Measurements from ENCODE around the gene MYLK. TPM values are rescaled to one million over a fixed set of nuclear protein-coding genes. Genes with fewer than 3 reads are reported as not detected.

The MYLK gene
- total and polyA plus RNA-seq, 10 of the 15 experiments (the other 5 are each of a cell fraction or from before 2014, with no cell fraction given): 0.04 to 1.6 (median 0.42) TPM; not detected in 1

DNA sequence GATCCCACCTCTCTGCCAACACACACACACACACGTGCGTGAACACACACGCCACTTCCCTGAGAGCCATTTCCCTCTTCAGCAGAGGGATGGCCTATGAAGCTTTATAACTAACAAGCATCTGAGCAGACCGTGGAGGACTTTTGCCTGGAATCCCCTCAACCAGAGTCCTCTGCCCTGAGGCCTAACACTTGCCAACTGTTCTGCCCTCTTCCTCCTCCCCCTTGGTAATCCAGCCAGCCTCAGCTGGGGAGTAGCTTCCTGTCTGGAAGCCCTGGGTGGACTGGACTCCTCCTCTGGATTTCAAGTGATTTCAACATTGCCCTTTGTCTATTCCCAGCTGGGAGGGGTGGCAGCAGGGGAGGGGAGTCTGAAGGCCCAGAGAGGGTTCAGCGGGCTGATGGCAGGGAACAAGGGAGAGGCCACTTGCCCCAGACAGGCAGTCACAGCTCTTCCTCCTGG lies 230.9 kb downstream of the MYLK start (continued):
- TF ChIP-seq, protein P1, sequence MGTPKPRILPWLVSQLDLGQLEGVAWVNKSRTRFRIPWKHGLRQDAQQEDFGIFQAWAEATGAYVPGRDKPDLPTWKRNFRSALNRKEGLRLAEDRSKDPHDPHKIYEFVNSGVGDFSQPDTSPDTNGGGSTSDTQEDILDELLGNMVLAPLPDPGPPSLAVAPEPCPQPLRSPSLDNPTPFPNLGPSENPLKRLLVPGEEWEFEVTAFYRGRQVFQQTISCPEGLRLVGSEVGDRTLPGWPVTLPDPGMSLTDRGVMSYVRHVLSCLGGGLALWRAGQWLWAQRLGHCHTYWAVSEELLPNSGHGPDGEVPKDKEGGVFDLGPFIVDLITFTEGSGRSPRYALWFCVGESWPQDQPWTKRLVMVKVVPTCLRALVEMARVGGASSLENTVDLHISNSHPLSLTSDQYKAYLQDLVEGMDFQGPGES (IDR thresholded peaks at IDR 0.05): no peak
- TF ChIP-seq IRF4 (IDR thresholded peaks at IDR 0.05; ENCODE audit: low read depth, low read length) (no peak), TBL1XR1 (IDR thresholded peaks at IDR 0.05; ENCODE audit: low read depth, low read length) (no peak)

DNA sequence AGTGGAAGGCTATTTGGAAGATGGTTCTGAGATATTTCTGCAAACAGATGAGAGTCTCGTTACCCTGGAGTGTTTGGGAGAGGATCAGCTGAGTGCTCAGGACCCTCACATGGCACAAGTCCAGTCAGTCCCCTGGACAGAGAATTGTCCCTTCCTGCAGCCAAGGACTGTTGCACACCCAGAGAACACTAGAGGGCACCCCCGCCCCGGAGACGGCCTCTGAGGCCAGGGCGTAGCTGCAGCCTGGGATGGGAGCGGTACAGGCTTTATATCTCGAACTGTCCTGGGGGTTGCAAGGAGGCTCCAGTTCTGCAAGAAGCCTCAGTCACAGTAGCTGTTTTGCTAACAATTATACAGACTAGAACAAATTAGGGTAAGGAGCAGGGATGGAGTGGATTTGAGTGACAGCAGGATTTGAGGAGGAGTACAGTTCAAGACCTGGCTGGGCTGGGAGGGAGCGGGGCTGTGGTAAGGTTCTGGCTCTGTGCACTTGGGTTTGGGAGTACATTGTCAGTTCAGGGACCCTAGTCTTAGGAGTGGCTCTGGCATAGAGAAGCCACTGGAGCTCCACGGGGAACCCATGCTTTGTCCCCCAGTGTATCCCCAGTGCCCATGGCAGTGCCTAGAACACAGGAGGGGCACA lies 231.7 kb downstream of the MYLK start:
- FAIRE-seq (peak; percentile 69), DNase-seq (ENCODE audit: low read depth, low spot score) (no peak), ATAC-seq (peak; percentile 99)
- POLR2A ChIA-PET: interaction anchor here (0.7 kb wide), 1 partner anchor 13 kb away, joined by 3 read pairs; no protein-coding TSS in a partner anchor
- H3K27ac ChIP-seq (ENCODE audit: control insufficient read depth, insufficient read depth): no peak overlapping the region
- WGBS (ENCODE audit: insufficient coverage, insufficient replicate concordance, low lambda C conversion rate, missing lambda C conversion rate): 25% methylated on average over 9 of the region's 9 CpGs
- intact Hi-C loops (cut with micrococcal nuclease; ENCODE audit: unreplicated experiment): loop anchor here (1.0 to 5.0 kb wide), 3 partner anchors 50 to 425 kb away; no protein-coding TSS in a partner anchor
- CTCF ChIA-PET: interaction anchor here (0.6 to 4.5 kb wide), 19 partner anchors 9 to 899 kb away, joined by 3 to 39 read pairs (median 4); no protein-coding TSS in a partner anchor
- H3K4me2 ChIP-seq (ENCODE audit: control insufficient read depth, insufficient read depth): no peak overlapping the region
- SMC1A ChIA-PET (ENCODE audit: uncharacterized antibody, unreplicated experiment): interaction anchor here (0.6 to 4.2 kb wide), 5 partner anchors 10 to 1153 kb away, joined by 3 to 18 read pairs (median 4); no protein-coding TSS in a partner anchor
- H3K27me3 ChIP-seq (replicated peaks in 1 of 2; ENCODE audit: control insufficient read depth in 2 of 2, insufficient read depth in 2 of 2, low read length in 1 of 2): no peaks in the 10 kb centered on the region; a peak in 2 of 4 replicates
- H2AFZ ChIP-seq (ENCODE audit: control insufficient read depth, low read depth, low read length): no peak overlapping the region
- H3K4me3 ChIP-seq: no peak overlapping the region
- in situ Hi-C loops (cut with MboI): no loop called here
- no peaks in the 10 kb centered on the region for H3K79me2 ChIP-seq (ENCODE audit: control insufficient read depth, insufficient read depth, low read length)
- no peaks in the 10 kb centered on the region for H3K4me1 ChIP-seq (ENCODE audit: control insufficient read depth, insufficient read depth, low read length)
- peaks cover 3% of the 10 kb centered on the region; the same call in 2 of the 3 replicates for H3K9me3 ChIP-seq (replicated peaks; ENCODE audit: control insufficient read depth, insufficient read depth, low read length)
- H3K9ac ChIP-seq (ENCODE audit: control insufficient read depth, insufficient read depth, low read length): no peak overlapping the region
- no peaks in the 10 kb centered on the region for H4K20me1 ChIP-seq (ENCODE audit: control insufficient read depth, insufficient read depth)
- BruUV-seq (replicated peaks): no TSS peak
- H3K36me3 ChIP-seq (ENCODE audit: control insufficient read depth in 2 of 2, insufficient read depth in 2 of 2, low read length in 1 of 2): no peaks in the 10 kb centered on the region
- RAD21 ChIA-PET (ENCODE audit: unreplicated experiment): interaction anchor here (0.6 to 2.7 kb wide), 5 partner anchors 50 to 1048 kb away, joined by 3 to 18 read pairs (median 4); no protein-coding TSS in a partner anchor
- TF ChIP-seq RAD21 (IDR thresholded peaks at IDR 0.05; ENCODE audit: insufficient read depth, low read depth, low read length) (peak; percentile 97), YY1 (IDR thresholded peaks at IDR 0.05; ENCODE audit: low read depth, low read length) (peak; percentile 43; the same call in 1 of the 2 replicates), EZH2 (IDR thresholded peaks at IDR 0.05; ENCODE audit: borderline replicate concordance, control insufficient read depth, low read depth, low read length) (no peak), ETV6 (conservative IDR thresholded peaks at IDR 0.05 in 1 of 2, IDR thresholded peaks at IDR 0.05 in 1 of 2; ENCODE audit: borderline replicate concordance in 1 of 2, low read depth in 1 of 2) (no peak), SMC3 (IDR thresholded peaks at IDR 0.05; ENCODE audit: borderline replicate concordance, low read length) (peak; percentile 81)
- TF ChIP-seq, protein P2, sequence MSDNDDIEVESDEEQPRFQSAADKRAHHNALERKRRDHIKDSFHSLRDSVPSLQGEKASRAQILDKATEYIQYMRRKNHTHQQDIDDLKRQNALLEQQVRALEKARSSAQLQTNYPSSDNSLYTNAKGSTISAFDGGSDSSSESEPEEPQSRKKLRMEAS (IDR thresholded peaks at IDR 0.05; ENCODE audit: low read depth, low read length): no peak
- TF ChIP-seq, protein P3, sequence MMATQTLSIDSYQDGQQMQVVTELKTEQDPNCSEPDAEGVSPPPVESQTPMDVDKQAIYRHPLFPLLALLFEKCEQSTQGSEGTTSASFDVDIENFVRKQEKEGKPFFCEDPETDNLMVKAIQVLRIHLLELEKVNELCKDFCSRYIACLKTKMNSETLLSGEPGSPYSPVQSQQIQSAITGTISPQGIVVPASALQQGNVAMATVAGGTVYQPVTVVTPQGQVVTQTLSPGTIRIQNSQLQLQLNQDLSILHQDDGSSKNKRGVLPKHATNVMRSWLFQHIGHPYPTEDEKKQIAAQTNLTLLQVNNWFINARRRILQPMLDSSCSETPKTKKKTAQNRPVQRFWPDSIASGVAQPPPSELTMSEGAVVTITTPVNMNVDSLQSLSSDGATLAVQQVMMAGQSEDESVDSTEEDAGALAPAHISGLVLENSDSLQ (IDR thresholded peaks at IDR 0.05): peak; percentile 37; the same call in 1 of the 2 replicates
- TF ChIP-seq, protein P4, sequence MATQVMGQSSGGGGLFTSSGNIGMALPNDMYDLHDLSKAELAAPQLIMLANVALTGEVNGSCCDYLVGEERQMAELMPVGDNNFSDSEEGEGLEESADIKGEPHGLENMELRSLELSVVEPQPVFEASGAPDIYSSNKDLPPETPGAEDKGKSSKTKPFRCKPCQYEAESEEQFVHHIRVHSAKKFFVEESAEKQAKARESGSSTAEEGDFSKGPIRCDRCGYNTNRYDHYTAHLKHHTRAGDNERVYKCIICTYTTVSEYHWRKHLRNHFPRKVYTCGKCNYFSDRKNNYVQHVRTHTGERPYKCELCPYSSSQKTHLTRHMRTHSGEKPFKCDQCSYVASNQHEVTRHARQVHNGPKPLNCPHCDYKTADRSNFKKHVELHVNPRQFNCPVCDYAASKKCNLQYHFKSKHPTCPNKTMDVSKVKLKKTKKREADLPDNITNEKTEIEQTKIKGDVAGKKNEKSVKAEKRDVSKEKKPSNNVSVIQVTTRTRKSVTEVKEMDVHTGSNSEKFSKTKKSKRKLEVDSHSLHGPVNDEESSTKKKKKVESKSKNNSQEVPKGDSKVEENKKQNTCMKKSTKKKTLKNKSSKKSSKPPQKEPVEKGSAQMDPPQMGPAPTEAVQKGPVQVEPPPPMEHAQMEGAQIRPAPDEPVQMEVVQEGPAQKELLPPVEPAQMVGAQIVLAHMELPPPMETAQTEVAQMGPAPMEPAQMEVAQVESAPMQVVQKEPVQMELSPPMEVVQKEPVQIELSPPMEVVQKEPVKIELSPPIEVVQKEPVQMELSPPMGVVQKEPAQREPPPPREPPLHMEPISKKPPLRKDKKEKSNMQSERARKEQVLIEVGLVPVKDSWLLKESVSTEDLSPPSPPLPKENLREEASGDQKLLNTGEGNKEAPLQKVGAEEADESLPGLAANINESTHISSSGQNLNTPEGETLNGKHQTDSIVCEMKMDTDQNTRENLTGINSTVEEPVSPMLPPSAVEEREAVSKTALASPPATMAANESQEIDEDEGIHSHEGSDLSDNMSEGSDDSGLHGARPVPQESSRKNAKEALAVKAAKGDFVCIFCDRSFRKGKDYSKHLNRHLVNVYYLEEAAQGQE (IDR thresholded peaks at IDR 0.05; ENCODE audit: low read depth, low read length): peak; percentile 43; the same call in 1 of the 2 replicates
